ENCODE results near the gene HNRNPM. TPM values are rescaled to one million over a fixed set of nuclear protein-coding genes. Genes with fewer than 3 reads are reported as not detected.

Gene HNRNPM
- total RNA-seq, 3 donors from 2014 or later (not counting 1 experiment from before 2014, with no cell fraction given), result 272 to 300 (median 299) TPM

DNA sequence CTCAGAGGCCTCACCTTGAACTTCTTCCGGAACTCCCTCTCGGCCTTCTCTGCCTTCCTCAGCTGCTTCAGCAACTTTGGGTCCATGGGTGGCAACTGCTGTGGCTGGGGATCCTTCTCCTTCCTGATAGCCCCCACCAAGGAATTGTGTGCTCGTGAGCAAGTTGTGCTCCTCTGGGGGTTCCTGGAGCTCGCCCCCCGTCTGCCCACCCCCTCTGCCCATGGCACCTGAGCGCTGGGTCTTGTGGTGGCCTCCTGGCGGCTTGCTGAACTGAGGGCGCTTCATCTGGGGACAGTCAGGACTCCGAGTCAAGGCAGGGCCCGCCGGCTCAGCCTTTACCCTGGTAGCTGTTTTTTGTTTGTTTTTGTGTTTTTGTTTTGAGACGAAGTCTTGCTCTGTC lies 46.1 kb downstream of the HNRNPM start:
- Histone ChIP-seq H3K27ac (ENCODE audit: low read length) (no peak overlapping the region), H3K36me3 (ENCODE audit: control insufficient read depth, insufficient read depth, low read length) (peaks cover 25% of the 10 kb centered on the region), H3K4me3 (ENCODE audit: low read length) (no peak overlapping the region), H3K4me1 (ENCODE audit: control insufficient read depth, insufficient read depth, low read length) (peaks cover 43% of the 10 kb centered on the region), H3K9me3 (ENCODE audit: control insufficient read depth, insufficient read depth, low read length) (no peaks in the 10 kb centered on the region), H3K27me3 (ENCODE audit: control insufficient read depth, insufficient read depth, low read length) (no peaks in the 10 kb centered on the region)
- Mint-ChIP-seq H3K36me3 (no peaks in the 10 kb centered on the region), H3K9me3 (no peaks in the 10 kb centered on the region), H3K4me1 (peaks cover 26 to 32% of the 10 kb centered on the region in 2 donors), H3K4me3 (no peak overlapping the region), H3K27me3 (ENCODE audit: low read depth in 2 of 2) (no peaks in the 10 kb centered on the region), H3K27ac (peak overlapping the region; percentile 45 to 47)
- TF ChIP-seq, protein P1, sequence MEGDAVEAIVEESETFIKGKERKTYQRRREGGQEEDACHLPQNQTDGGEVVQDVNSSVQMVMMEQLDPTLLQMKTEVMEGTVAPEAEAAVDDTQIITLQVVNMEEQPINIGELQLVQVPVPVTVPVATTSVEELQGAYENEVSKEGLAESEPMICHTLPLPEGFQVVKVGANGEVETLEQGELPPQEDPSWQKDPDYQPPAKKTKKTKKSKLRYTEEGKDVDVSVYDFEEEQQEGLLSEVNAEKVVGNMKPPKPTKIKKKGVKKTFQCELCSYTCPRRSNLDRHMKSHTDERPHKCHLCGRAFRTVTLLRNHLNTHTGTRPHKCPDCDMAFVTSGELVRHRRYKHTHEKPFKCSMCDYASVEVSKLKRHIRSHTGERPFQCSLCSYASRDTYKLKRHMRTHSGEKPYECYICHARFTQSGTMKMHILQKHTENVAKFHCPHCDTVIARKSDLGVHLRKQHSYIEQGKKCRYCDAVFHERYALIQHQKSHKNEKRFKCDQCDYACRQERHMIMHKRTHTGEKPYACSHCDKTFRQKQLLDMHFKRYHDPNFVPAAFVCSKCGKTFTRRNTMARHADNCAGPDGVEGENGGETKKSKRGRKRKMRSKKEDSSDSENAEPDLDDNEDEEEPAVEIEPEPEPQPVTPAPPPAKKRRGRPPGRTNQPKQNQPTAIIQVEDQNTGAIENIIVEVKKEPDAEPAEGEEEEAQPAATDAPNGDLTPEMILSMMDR (IDR thresholded peaks at IDR 0.05), result no peak
- DNase-seq, result no peak
- ATAC-seq, result no peak
- 85% methylated on average over 12 of the region's 12 CpGs for WGBS (ENCODE audit: insufficient coverage)
- intact Hi-C loops (cut with micrococcal nuclease), result no loop called here

DNA sequence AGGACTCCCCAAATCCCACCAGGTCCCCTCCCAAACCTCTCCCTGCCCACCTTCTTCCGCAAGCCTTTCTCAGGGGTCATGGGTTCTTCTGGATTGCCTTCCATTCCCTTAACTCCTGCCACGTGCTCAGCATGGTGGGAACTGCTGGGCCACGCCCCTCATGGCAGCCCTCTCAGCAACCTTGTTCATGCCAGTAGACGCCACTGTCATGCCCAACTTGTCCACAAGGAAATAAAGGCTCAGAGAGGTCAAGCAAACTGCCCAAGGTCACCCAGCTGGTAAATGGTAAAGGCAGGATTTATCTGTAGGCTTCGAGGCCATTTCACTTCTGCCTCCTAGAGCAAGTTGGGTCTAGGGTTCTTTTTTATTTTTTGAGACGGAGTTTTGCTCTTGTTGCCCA lies 46.8 kb downstream of the HNRNPM start:
- H3K4me3 Mint-ChIP-seq, result no peak overlapping the region
- ATAC-seq, result no peak
- intact Hi-C loops (cut with micrococcal nuclease), result no loop called here
- no peaks in the 10 kb centered on the region for H3K9me3 ChIP-seq (ENCODE audit: control insufficient read depth, insufficient read depth, low read length)
- WGBS (ENCODE audit: insufficient coverage), result 93% methylated on average over 6 of the region's 6 CpGs
- no peaks in the 10 kb centered on the region for H3K27me3 Mint-ChIP-seq (ENCODE audit: low read depth in 2 of 2)
- H3K27ac Mint-ChIP-seq, result no peak overlapping the region
- no peaks in the 10 kb centered on the region for H3K36me3 Mint-ChIP-seq
- no peak overlapping the region for H3K27ac ChIP-seq (ENCODE audit: low read length)
- H3K36me3 ChIP-seq (ENCODE audit: control insufficient read depth, insufficient read depth, low read length), result peaks cover 18% of the 10 kb centered on the region
- TF ChIP-seq, protein P1 (IDR thresholded peaks at IDR 0.05), result no peak
- no peaks in the 10 kb centered on the region for H3K9me3 Mint-ChIP-seq
- H3K4me3 ChIP-seq (ENCODE audit: low read length), result no peak overlapping the region
- H3K4me1 Mint-ChIP-seq, result peaks cover 20 to 26% of the 10 kb centered on the region in 2 donors
- no peak for DNase-seq
- H3K4me1 ChIP-seq (ENCODE audit: control insufficient read depth, insufficient read depth, low read length), result peaks cover 39% of the 10 kb centered on the region
- H3K27me3 ChIP-seq (ENCODE audit: control insufficient read depth, insufficient read depth, low read length), result no peaks in the 10 kb centered on the region

DNA sequence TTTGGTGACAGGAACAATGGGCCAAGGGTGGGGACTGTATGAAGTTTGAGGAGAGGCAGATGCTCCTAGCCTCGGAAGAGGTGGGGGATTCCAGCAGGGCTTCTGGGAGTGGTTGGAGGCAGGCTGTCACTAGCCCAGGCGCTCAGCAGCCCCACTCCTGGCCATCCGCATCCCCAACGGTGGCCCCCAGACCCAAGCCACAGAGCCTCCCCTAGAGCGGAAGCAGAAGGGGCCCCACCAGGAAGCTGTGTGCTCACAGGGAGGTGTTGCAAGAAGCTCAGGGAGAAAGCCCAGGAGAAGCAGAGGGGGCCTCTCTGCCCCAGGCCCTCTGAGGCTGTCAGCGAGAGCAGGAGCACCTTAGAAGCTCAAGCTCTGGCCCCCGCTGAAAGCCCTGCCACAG lies 49.4 kb downstream of the HNRNPM start:
- H3K4me3 Mint-ChIP-seq, result no peak overlapping the region
- peak overlapping the region in 1 of 2 donors; percentile 33 for H3K27ac Mint-ChIP-seq
- Histone ChIP-seq H3K27me3 (ENCODE audit: control insufficient read depth, insufficient read depth, low read length) (no peaks in the 10 kb centered on the region), H3K36me3 (ENCODE audit: control insufficient read depth, insufficient read depth, low read length) (peaks cover 5% of the 10 kb centered on the region), H3K4me1 (ENCODE audit: control insufficient read depth, insufficient read depth, low read length) (peaks cover 15% of the 10 kb centered on the region), H3K27ac (ENCODE audit: low read length) (no peak overlapping the region), H3K9me3 (ENCODE audit: control insufficient read depth, insufficient read depth, low read length) (no peaks in the 10 kb centered on the region), H3K4me3 (ENCODE audit: low read length) (no peak overlapping the region)
- TF ChIP-seq, protein P1 (IDR thresholded peaks at IDR 0.05), result no peak
- ATAC-seq (peak in 1 of 3 donors; percentile 35), DNase-seq (no peak)
- peaks cover 0 to 5% of the 10 kb centered on the region in 2 donors for H3K4me1 Mint-ChIP-seq
- WGBS (ENCODE audit: insufficient coverage), result 25% methylated on average over 7 of the region's 7 CpGs
- no peaks in the 10 kb centered on the region for H3K27me3 Mint-ChIP-seq (ENCODE audit: low read depth in 2 of 2)
- no peaks in the 10 kb centered on the region for H3K9me3 Mint-ChIP-seq
- intact Hi-C loops (cut with micrococcal nuclease), result no loop called here
- no peaks in the 10 kb centered on the region for H3K36me3 Mint-ChIP-seq

DNA sequence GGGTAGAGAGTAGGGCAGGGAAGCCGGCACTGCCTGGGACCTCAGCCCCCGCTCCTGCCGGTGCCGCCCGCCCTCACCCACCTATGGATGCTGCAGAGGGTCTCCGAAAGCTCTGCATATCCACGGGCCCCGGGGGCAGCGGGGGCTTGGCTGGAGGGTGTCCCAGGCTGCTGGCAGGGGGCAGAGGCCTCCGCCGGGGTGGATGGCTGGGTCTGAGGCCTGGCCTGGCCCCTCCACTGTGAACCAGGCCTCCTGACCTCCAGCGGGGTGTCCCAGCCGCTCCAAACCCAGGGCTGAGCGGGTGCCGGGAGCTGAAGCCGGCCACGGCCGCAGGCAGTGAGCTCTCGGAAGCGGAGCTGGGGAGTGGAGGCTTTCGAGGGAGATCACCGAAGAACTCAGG lies 53.5 kb downstream of the HNRNPM start:
- DNase-seq, result no peak
- Histone ChIP-seq H3K36me3 (ENCODE audit: control insufficient read depth, insufficient read depth, low read length) (no peaks in the 10 kb centered on the region), H3K9me3 (ENCODE audit: control insufficient read depth, insufficient read depth, low read length) (no peaks in the 10 kb centered on the region), H3K4me1 (ENCODE audit: control insufficient read depth, insufficient read depth, low read length) (peaks cover 53% of the 10 kb centered on the region), H3K4me3 (ENCODE audit: low read length) (no peak overlapping the region), H3K27me3 (ENCODE audit: control insufficient read depth, insufficient read depth, low read length) (no peaks in the 10 kb centered on the region), H3K27ac (ENCODE audit: low read length) (no peak overlapping the region)
- 91% methylated on average over 22 of the region's 22 CpGs for WGBS (ENCODE audit: insufficient coverage)
- H3K27me3 Mint-ChIP-seq (ENCODE audit: low read depth in 2 of 2), result no peaks in the 10 kb centered on the region
- peaks cover 17 to 20% of the 10 kb centered on the region in 2 donors for H3K4me1 Mint-ChIP-seq
- no peak overlapping the region for H3K4me3 Mint-ChIP-seq
- TF ChIP-seq, protein P1 (IDR thresholded peaks at IDR 0.05), result no peak
- H3K36me3 Mint-ChIP-seq, result no peaks in the 10 kb centered on the region
- intact Hi-C loops (cut with micrococcal nuclease), result no loop called here
- ATAC-seq, result no peak
- no peak overlapping the region for H3K27ac Mint-ChIP-seq
- H3K9me3 Mint-ChIP-seq, result no peaks in the 10 kb centered on the region

All from natural killer cell (primary cell).